Trophoblast cell (in vitro differentiated cells and primary cell): ENCODE measurements around the gene SIK3.

Experiments
- DNase-seq, 2 donors: peaks; one replicate each; pipeline ENCODE4 v3.0.0-alpha.2; 2016
- H2AFZ ChIP-seq: 2 replicates; pipeline ENCODE4 v1.6.1; 2013; ENCODE audit warnings: low read length, moderate library complexity, mild to moderate bottlenecking; ENCODE audit not compliant: insufficient read depth, poor library complexity
- H2AK5ac ChIP-seq: 2 replicates; pipeline ENCODE4 v1.6.1; 2013; ENCODE audit warnings: mild to moderate bottlenecking, low read length
- H2BK120ac ChIP-seq: 2 replicates; pipeline ENCODE4 v1.6.1; 2013; ENCODE audit warnings: low read length, mild to moderate bottlenecking, moderate library complexity; ENCODE audit not compliant: insufficient read depth, poor library complexity
- H2BK12ac ChIP-seq: 2 replicates; pipeline ENCODE4 v1.6.1; 2013; ENCODE audit warnings: mild to moderate bottlenecking, low read length, moderate library complexity
- H2BK5ac ChIP-seq: 2 replicates; pipeline ENCODE4 v1.6.1; 2013; ENCODE audit warnings: low read length, low read depth, moderate library complexity, mild to moderate bottlenecking; ENCODE audit not compliant: poor library complexity
- H3K14ac ChIP-seq: 2 replicates; pipeline ENCODE4 v1.6.1; 2013; ENCODE audit warnings: mild to moderate bottlenecking, low read length
- H3K18ac ChIP-seq: 2 replicates; pipeline ENCODE4 v1.6.1; 2013; ENCODE audit warnings: mild to moderate bottlenecking, low read length
- H3K23ac ChIP-seq: 2 replicates; pipeline ENCODE4 v1.6.1; 2013; ENCODE audit warnings: low read length
- H3K27ac ChIP-seq: 2 replicates; pipeline ENCODE4 v1.5.1; 2013; ENCODE audit warnings: low read depth, mild to moderate bottlenecking, inconsistent platforms, low read length, moderate library complexity
- H3K27me3 ChIP-seq: 2 replicates; pipeline ENCODE4 v1.6.1; 2013; ENCODE audit warnings: inconsistent platforms, mild to moderate bottlenecking, low read length, moderate library complexity; ENCODE audit not compliant: insufficient read depth
- H3K36me3 ChIP-seq, 2 experiments: 1 replicate in 1 of 2; 2 replicates in 1 of 2; pipeline ENCODE4 v1.6.1; 2013; ENCODE audit warnings: low read length in 2 of 2, mild to moderate bottlenecking in 2 of 2, moderate library complexity in 1 of 2; ENCODE audit not compliant: insufficient read depth in 2 of 2, control insufficient read depth in 1 of 2
- H3K4ac ChIP-seq: 2 replicates; pipeline ENCODE4 v1.6.1; 2013; ENCODE audit warnings: low read depth, mild to moderate bottlenecking, low read length, moderate library complexity
- H3K4me1 ChIP-seq, 2 experiments: 1 replicate in 1 of 2; 2 replicates in 1 of 2; pipeline ENCODE4 v1.6.1; 2013; ENCODE audit warnings: low read length in 2 of 2, mild to moderate bottlenecking in 2 of 2, moderate library complexity in 1 of 2; ENCODE audit not compliant: insufficient read depth in 2 of 2, control insufficient read depth in 1 of 2
- H3K4me2 ChIP-seq: 2 replicates; pipeline ENCODE4 v1.6.1; 2013; ENCODE audit warnings: inconsistent platforms, mild to moderate bottlenecking, low read length, moderate library complexity
- H3K4me3 ChIP-seq: 2 replicates; pipeline ENCODE4 v1.5.1; 2013; ENCODE audit warnings: mild to moderate bottlenecking, low read depth, low read length, inconsistent platforms
- H3K79me1 ChIP-seq: one replicate; pipeline ENCODE4 v1.6.1; 2013; ENCODE audit warnings: low read length
- H3K79me2 ChIP-seq: 2 replicates; pipeline ENCODE4 v1.6.1; 2013; ENCODE audit warnings: low read length, mild to moderate bottlenecking; ENCODE audit not compliant: control insufficient read depth, insufficient read depth, poor library complexity
- H3K9ac ChIP-seq: 2 replicates; pipeline ENCODE4 v1.6.1; 2013; ENCODE audit warnings: mild to moderate bottlenecking, low read length
- H3K9me3 ChIP-seq: 2 replicates; pipeline ENCODE4 v1.6.1; 2013; ENCODE audit warnings: low read depth, mild to moderate bottlenecking, control low read depth, inconsistent platforms, low read length; ENCODE audit not compliant: insufficient read depth
- H4K12ac ChIP-seq: 2 replicates; pipeline ENCODE4 v1.6.1; 2013; ENCODE audit warnings: low read depth, mild to moderate bottlenecking, low read length, moderate library complexity
- H4K8ac ChIP-seq: 2 replicates; pipeline ENCODE4 v1.6.1; 2013; ENCODE audit warnings: low read depth, mild to moderate bottlenecking, low read length, moderate library complexity
- H4K91ac ChIP-seq: one replicate; pipeline ENCODE4 v1.6.1; 2013; ENCODE audit warnings: low read depth, mild to moderate bottlenecking, low read length, moderate library complexity
- whole genome bisulfite sequencing: extraction: QIAGEN DNeasy Blood & Tissue Kit; methylation state at CpG from one replicate; pipeline ENCODE4 v1.1.7; 2013; ENCODE audit warnings: missing lambda C conversion rate; ENCODE audit not compliant: insufficient read length, insufficient coverage; ENCODE audit errors: extremely low coverage; 5-methylcytosine and 5-hydroxymethylcytosine counted together

Gene SIK3

GRCh38 chr11:116953530-116954285, 144.5 kb downstream of the SIK3 start:
- no peak overlapping the region for H3K4me2 ChIP-seq
- WGBS, result no CpG with 5 or more reads among the region's 6 CpGs

GRCh38 chr11:116951762-116952161, 146.5 kb downstream of the SIK3 start:
- Histone ChIP-seq H3K23ac (no peak overlapping the region), H3K79me2 (no peaks in the 10 kb centered on the region), H2BK5ac (no peak overlapping the region), H2AK5ac (no peak overlapping the region), H4K91ac (no peak overlapping the region), H2AFZ (no peak overlapping the region), H3K4ac (no peak overlapping the region), H3K14ac (no peak overlapping the region), H3K4me3 (no peak overlapping the region), H3K27me3 (no peaks in the 10 kb centered on the region), H3K18ac (no peak overlapping the region), H3K4me1 (peaks cover 0 to 3% of the 10 kb centered on the region in 2 experiments), H4K8ac (no peak overlapping the region), H3K4me2 (no peak overlapping the region), H3K9me3 (no peaks in the 10 kb centered on the region), H3K9ac (no peak overlapping the region), H3K79me1 (no peaks in the 10 kb centered on the region), H2BK12ac (no peak overlapping the region), H3K36me3 (peaks cover 3 to 6% of the 10 kb centered on the region in 2 experiments), H4K12ac (no peak overlapping the region), H3K27ac (no peak overlapping the region), H2BK120ac (no peak overlapping the region)
- WGBS, result no CpG with 5 or more reads among the region's 3 CpGs
- DNase-seq, result no peak

More at GRCh38 chr11:116953530-116954285, 144.5 kb downstream of the SIK3 start:
- no peak overlapping the region for H3K4me3 ChIP-seq
- peaks cover 3 to 6% of the 10 kb centered on the region in 2 experiments for H3K36me3 ChIP-seq
- no peak overlapping the region for H3K9ac ChIP-seq
- no peak overlapping the region for H4K12ac ChIP-seq
- no peak overlapping the region for H3K18ac ChIP-seq
- H4K91ac ChIP-seq, result no peak overlapping the region
- H2AFZ ChIP-seq, result no peak overlapping the region
- H3K79me2 ChIP-seq, result no peaks in the 10 kb centered on the region
- H3K27ac ChIP-seq, result no peak overlapping the region
- no peak overlapping the region for H2BK5ac ChIP-seq
- peaks cover 0 to 3% of the 10 kb centered on the region in 2 experiments for H3K4me1 ChIP-seq
- no peak overlapping the region for H3K4ac ChIP-seq
- no peak overlapping the region for H3K14ac ChIP-seq
- no peaks in the 10 kb centered on the region for H3K79me1 ChIP-seq
- DNase-seq, result no peak
- no peak overlapping the region for H4K8ac ChIP-seq
- H2BK12ac ChIP-seq, result no peak overlapping the region
- no peak overlapping the region for H3K23ac ChIP-seq
- no peaks in the 10 kb centered on the region for H3K27me3 ChIP-seq
- H3K9me3 ChIP-seq, result no peaks in the 10 kb centered on the region
- no peak overlapping the region for H2BK120ac ChIP-seq
- no peak overlapping the region for H2AK5ac ChIP-seq

GRCh38 chr11:116950210-116950609, 148.0 kb downstream of the SIK3 start:
- Histone ChIP-seq H3K79me2 (no peaks in the 10 kb centered on the region), H3K27me3 (no peaks in the 10 kb centered on the region), H3K27ac (no peak overlapping the region), H3K79me1 (no peaks in the 10 kb centered on the region), H2BK5ac (no peak overlapping the region), H3K18ac (no peak overlapping the region), H3K4me1 (no peaks in the 10 kb centered on the region), H2BK12ac (no peak overlapping the region), H2AFZ (no peak overlapping the region), H3K23ac (no peak overlapping the region), H4K12ac (no peak overlapping the region), H3K4me3 (no peak overlapping the region), H3K4ac (no peak overlapping the region), H4K8ac (no peak overlapping the region), H3K14ac (no peak overlapping the region), H2BK120ac (no peak overlapping the region), H2AK5ac (no peak overlapping the region), H3K9me3 (no peaks in the 10 kb centered on the region), H3K36me3 (peaks cover 3 to 6% of the 10 kb centered on the region in 2 experiments), H4K91ac (no peak overlapping the region), H3K9ac (no peak overlapping the region), H3K4me2 (no peak overlapping the region)
- no CpG with 5 or more reads among the region's 4 CpGs for WGBS
- DNase-seq, result no peak

GRCh38 chr11:116948391-116948790, 149.8 kb downstream of the SIK3 start:
- H4K12ac ChIP-seq, result no peak overlapping the region
- H3K14ac ChIP-seq, result no peak overlapping the region
- H2BK12ac ChIP-seq, result no peak overlapping the region
- no peak overlapping the region for H2BK120ac ChIP-seq
- H3K4me1 ChIP-seq, result peaks cover 0 to 3% of the 10 kb centered on the region in 2 experiments
- H3K18ac ChIP-seq, result no peak overlapping the region
- H3K36me3 ChIP-seq, result peaks cover 3 to 6% of the 10 kb centered on the region in 2 experiments
- DNase-seq, result peak; percentile 80 to 85
- no peak overlapping the region for H4K91ac ChIP-seq
- no peak overlapping the region for H3K9ac ChIP-seq
- H3K4me2 ChIP-seq, result no peak overlapping the region
- H3K4ac ChIP-seq, result no peak overlapping the region
- H2AFZ ChIP-seq, result no peak overlapping the region
- H3K23ac ChIP-seq, result no peak overlapping the region
- no peak overlapping the region for H3K4me3 ChIP-seq
- no peak overlapping the region for H2AK5ac ChIP-seq
- H3K27ac ChIP-seq, result no peak overlapping the region
- no peaks in the 10 kb centered on the region for H3K27me3 ChIP-seq
- H3K79me1 ChIP-seq, result no peaks in the 10 kb centered on the region
- no CpG with 5 or more reads among the region's 4 CpGs for WGBS
- H3K79me2 ChIP-seq, result no peaks in the 10 kb centered on the region
- H4K8ac ChIP-seq, result no peak overlapping the region
- H3K9me3 ChIP-seq, result no peaks in the 10 kb centered on the region
- no peak overlapping the region for H2BK5ac ChIP-seq
